Naive B cell (primary cell): Measurements from ENCODE around the gene CXXC5. TPM values are rescaled to one million over a fixed set of nuclear protein-coding genes. Genes with fewer than 3 reads are reported as not detected.
"Not testable (repeated sequence)": the region's sequence is repeated elsewhere in the genome, so short reads cannot be mapped to it uniquely, and the experiment has no call there.

Experiments used
- ATAC-seq, 2 donors: fragments of 150-1000 bp; cut with Tn5 transposase; 2 replicates each; pipeline ENCODE4 v1.10.0; 2021; ENCODE audit warnings: low read depth in 2 of 2, mild to moderate bottlenecking in 2 of 2, moderate library complexity in 2 of 2
- DNase-seq: peaks from one replicate; pipeline ENCODE4 v3.0.0; 2022
- H3K27ac Mint-ChIP-seq, 6 donors: one replicate each; pipeline ENCODE4 v1.8.0; 2020 to 2022; ENCODE audit warnings: mild to moderate bottlenecking in 6 of 6, mixed read lengths in 6 of 6, moderate library complexity in 5 of 6, inconsistent platforms in 2 of 6
- H3K27me3 Mint-ChIP-seq, 3 donors: one replicate each; pipeline ENCODE4 v1.8.0; 2021 to 2022; ENCODE audit warnings: mixed read lengths in 3 of 3, mild to moderate bottlenecking in 1 of 3
- H3K36me3 Mint-ChIP-seq, 2 donors: one replicate each; pipeline ENCODE4 v1.8.0; 2020 to 2022; ENCODE audit warnings: mixed read lengths in 2 of 2, inconsistent platforms in 1 of 2, mild to moderate bottlenecking in 1 of 2
- H3K4me1 Mint-ChIP-seq, 3 donors: one replicate each; pipeline ENCODE4 v1.8.0; 2020 to 2022; ENCODE audit warnings: mixed read lengths in 3 of 3, inconsistent platforms in 1 of 3, mild to moderate bottlenecking in 1 of 3, moderate library complexity in 1 of 3
- H3K4me3 Mint-ChIP-seq, 8 donors: one replicate each; pipeline ENCODE4 v1.8.0; 2020 to 2022; ENCODE audit warnings: mild to moderate bottlenecking in 8 of 8, mixed read lengths in 8 of 8, moderate library complexity in 8 of 8, inconsistent platforms in 2 of 8
- H3K9me3 Mint-ChIP-seq, 7 donors: one replicate each; pipeline ENCODE4 v1.8.0; 2020 to 2022; ENCODE audit warnings: mixed read lengths in 7 of 7, mild to moderate bottlenecking in 5 of 7, inconsistent platforms in 2 of 7, moderate library complexity in 1 of 7
- polyA plus RNA-seq, 6 donors: library from polyadenylated mRNA; unstranded; fragments of 300-500 nt; fragmentation: Illumina TruSeq; gene quantifications; one replicate each; pipeline ENCODE4 v1.2.3, GENCODE V29; 2021; ENCODE audit warnings: low read depth in 6 of 6

The CXXC5 gene
- polyA plus RNA-seq, 6 donors from 2014 or later = 351 to 547 (median 399) TPM

GRCh38 chr5:139723986-139724587 lies 75.9 kb downstream of the CXXC5 start:
- H3K9me3 Mint-ChIP-seq = peaks cover 0 to 3% (median 0%) of the 10 kb centered on the region in 7 donors

GRCh38 chr5:139725073-139725830 lies 77.1 kb downstream of the CXXC5 start:
- Mint-ChIP-seq H3K9me3 (no peaks in the 10 kb centered on the region), H3K4me1 (peaks cover 11 to 35% (median 15%) of the 10 kb centered on the region in 3 donors), H3K4me3 (no peak overlapping the region), H3K36me3 (no peaks in the 10 kb centered on the region), H3K27me3 (no peaks in the 10 kb centered on the region), H3K27ac (peak overlapping the region in 5 of 6 donors; percentile 67 to 93 (median 86))
- ATAC-seq = no peak
- DNase-seq = no peak

More at GRCh38 chr5:139723986-139724587, 75.9 kb downstream of the CXXC5 start:
- H3K4me1 Mint-ChIP-seq = peaks cover 11 to 35% (median 15%) of the 10 kb centered on the region in 3 donors
- H3K27me3 Mint-ChIP-seq = no peaks in the 10 kb centered on the region
- H3K27ac Mint-ChIP-seq = peak overlapping the region in 5 of 6 donors; percentile 15 to 69 (median 58)
- DNase-seq = no peak
- ATAC-seq = peak in 1 of 2 donors; percentile 29
- H3K36me3 Mint-ChIP-seq = no peaks in the 10 kb centered on the region
- peak overlapping the region in 1 of 8 donors; percentile 66 for H3K4me3 Mint-ChIP-seq

DNA sequence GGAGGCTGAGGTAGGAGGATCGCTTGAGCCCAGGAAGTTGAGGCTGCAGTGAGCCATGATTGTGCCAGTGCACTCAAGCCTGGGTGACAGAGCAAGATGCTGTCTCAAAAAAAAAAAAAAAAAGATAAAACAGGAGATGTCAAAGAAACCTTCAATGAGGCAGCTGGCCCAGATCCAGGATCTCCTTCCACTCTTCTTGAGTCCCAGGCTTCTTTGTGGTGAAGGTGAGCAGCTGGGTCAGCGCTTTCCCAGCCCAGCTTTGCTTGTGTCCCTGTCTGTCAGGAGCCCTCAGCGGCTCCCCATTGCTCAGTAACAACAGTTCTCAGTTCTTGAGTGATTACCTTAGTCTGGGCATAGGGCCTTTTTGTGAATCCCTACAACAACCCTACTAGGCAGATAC lies 78.1 kb downstream of the CXXC5 start:
- Mint-ChIP-seq H3K4me1 (peaks cover 11 to 35% (median 15%) of the 10 kb centered on the region in 3 donors), H3K27ac (peak overlapping the region in 2 of 6 donors; percentile 25 to 93), H3K36me3 (no peaks in the 10 kb centered on the region), H3K9me3 (no peaks in the 10 kb centered on the region), H3K4me3 (no peak overlapping the region), H3K27me3 (no peaks in the 10 kb centered on the region)
- DNase-seq = no peak
- no peak for ATAC-seq

- H3K4me3 Mint-ChIP-seq = peak overlapping the region in 3 of 8 donors; percentile 23 to 61 (median 32)
- H3K36me3 Mint-ChIP-seq, H3K27me3 Mint-ChIP-seq, H3K9me3 Mint-ChIP-seq: not testable (repeated sequence)
- H3K27ac Mint-ChIP-seq = peak overlapping the region; percentile 64 to 93 (median 88)
- DNase-seq = peak; percentile 63
- H3K4me1 Mint-ChIP-seq = peaks cover 11 to 35% (median 15%) of the 10 kb centered on the region in 3 donors
- peak; percentile 94 to 96 for ATAC-seq
Observed at GRCh38 chr5:139727615-139728014, 79.5 kb downstream of the CXXC5 start.

- Mint-ChIP-seq H3K4me1 (peaks cover 4 to 19% (median 10%) of the 10 kb centered on the region in 3 donors), H3K9me3 (no peaks in the 10 kb centered on the region), H3K27ac (peak overlapping the region in 2 of 6 donors; percentile 43 to 66), H3K4me3 (no peak overlapping the region), H3K27me3 (no peaks in the 10 kb centered on the region), H3K36me3 (no peaks in the 10 kb centered on the region)
- DNase-seq (no peak), ATAC-seq (no peak)
Observed at GRCh38 chr5:139731281-139731680, 83.1 kb downstream of the CXXC5 start.

DNA sequence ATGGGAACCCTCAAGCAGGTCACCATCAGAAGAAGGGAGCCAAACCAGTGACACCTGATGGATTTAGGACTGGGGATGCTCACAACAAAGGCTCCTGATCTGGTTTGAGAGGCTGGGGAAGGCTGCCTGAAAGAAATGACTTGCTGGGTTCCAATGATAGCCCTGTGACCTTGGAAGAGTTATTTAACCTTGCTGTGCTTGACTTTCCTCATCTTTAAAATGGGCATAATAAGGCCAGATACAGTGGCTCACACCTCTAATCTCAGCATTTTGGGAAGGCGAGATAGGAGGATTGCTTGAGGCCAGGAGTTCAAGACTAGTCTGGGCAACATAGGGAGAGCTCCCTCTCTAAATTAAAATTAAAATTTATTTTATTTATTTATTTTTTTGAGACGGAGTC lies 83.9 kb downstream of the CXXC5 start:
- Mint-ChIP-seq H3K4me1 (peaks cover 0 to 12% (median 4%) of the 10 kb centered on the region in 3 donors), H3K36me3 (no peaks in the 10 kb centered on the region), H3K4me3 (no peak overlapping the region), H3K9me3 (no peaks in the 10 kb centered on the region), H3K27me3 (no peaks in the 10 kb centered on the region), H3K27ac (peak overlapping the region in 1 of 6 donors; percentile 43)
- DNase-seq (no peak), ATAC-seq (no peak)

DNA sequence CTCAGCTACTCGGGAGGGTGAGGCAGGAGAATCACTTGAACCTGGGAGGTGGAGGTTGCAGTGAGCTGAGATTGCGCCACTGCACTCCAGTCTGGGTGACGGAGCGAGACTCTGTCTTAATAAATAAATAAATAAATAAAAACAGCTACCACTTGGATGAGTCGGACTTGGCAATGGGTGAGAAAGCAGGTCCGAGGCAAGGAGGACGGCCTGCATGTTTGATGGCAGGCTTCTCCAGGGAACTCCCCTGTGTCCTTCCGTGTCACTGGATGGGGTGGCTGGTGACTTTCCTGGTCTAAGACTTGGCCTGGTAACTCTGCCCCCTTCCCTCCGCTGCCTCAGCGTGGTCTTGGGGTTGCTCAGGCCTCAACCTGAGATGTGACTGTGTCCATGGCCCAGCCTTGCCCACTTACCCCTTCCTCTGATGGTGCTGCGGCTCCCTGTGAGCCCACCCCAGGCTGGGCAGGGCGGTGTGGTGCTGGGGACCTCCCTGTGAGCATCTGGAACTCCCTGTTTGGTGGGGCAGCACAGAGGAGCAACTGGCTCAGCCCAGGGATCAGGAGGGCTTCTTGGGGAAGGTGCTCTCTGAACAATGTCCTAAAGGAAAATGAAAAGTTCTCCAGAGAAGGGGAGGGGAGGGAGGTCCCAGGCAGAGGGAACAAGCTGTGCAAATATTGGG lies 85.0 kb downstream of the CXXC5 start:
- DNase-seq (no peak), ATAC-seq (no peak)
- H3K27me3 Mint-ChIP-seq = no peaks in the 10 kb centered on the region
- H3K4me3 Mint-ChIP-seq = no peak overlapping the region
- H3K27ac Mint-ChIP-seq = no peak overlapping the region
- no peaks in the 10 kb centered on the region for H3K9me3 Mint-ChIP-seq
- H3K4me1 Mint-ChIP-seq = peaks cover 0 to 4% (median under 1%) of the 10 kb centered on the region in 3 donors
- no peaks in the 10 kb centered on the region for H3K36me3 Mint-ChIP-seq

Other genes starting within 250 kb of the CXXC5 start
- 10 to 100 TPM in 1 of 6 donors, 1 to 10 TPM in 5; 3.3 to 10.5 (median 5.5) TPM for gene SPATA24, start 244.3 kb upstream of the CXXC5 start, polyA plus RNA-seq
- 10 to 100 TPM in 1 of 6 donors, 1 to 10 TPM in 4, not detected in 1; 4.3 to 10.0 (median 4.8) TPM for gene DNAJC18, start 208.8 kb upstream of the CXXC5 start, polyA plus RNA-seq
- gene ECSCR, start 185.6 kb upstream of the CXXC5 start, polyA plus RNA-seq = not detected
- gene SMIM33, start 177.3 kb upstream of the CXXC5 start, polyA plus RNA-seq = not detected
- 1 to 10 TPM in 2 of 6 donors, under 1 TPM in 4; 0.32 to 3.1 (median 0.81) TPM for gene STING1, start 165.6 kb upstream of the CXXC5 start, polyA plus RNA-seq
- 100 to 1,000 TPM; 374 to 562 (median 427) TPM for gene UBE2D2, start 87.0 kb upstream of the CXXC5 start, polyA plus RNA-seq
- not detected for gene PSD2, start 147.5 kb downstream of the CXXC5 start, polyA plus RNA-seq